K562 (cell line): ENCODE measurements around the gene NOTO. TPM values are rescaled to one million over a fixed set of nuclear protein-coding genes. Genes with fewer than 3 reads are reported as not detected.
A peak's percentile ranks its signal among the peaks of the same experiment; 100 is the strongest.

Experiments
- AFF4 ChIP-seq: sonication (generic); formaldehyde crosslinking; IDR thresholded peaks from 2 replicates; pipeline ENCODE4 v1.8.0; 2023; ENCODE audit warnings: mild to moderate bottlenecking, missing genetic modification reagents
- ARID4B ChIP-seq: sonication (generic); formaldehyde crosslinking; IDR thresholded peaks from 2 replicates; pipeline ENCODE4 v1.8.0; 2022; ENCODE audit warnings: mild to moderate bottlenecking, missing genetic modification reagents
- ETS1 ChIP-seq: conservative IDR thresholded peaks from 2 replicates; pipeline ENCODE4 v1.6.1; 2011; ENCODE audit warnings: low read depth, mild to moderate bottlenecking, low read length; ENCODE audit not compliant: control insufficient read depth
- FIP1L1 ChIP-seq: fragments of 200-400 bp; formaldehyde crosslinking; IDR thresholded peaks from 2 replicates; pipeline ENCODE4 v1.6.1; 2018; ENCODE audit warnings: mild to moderate bottlenecking, low read depth, low read length; ENCODE audit not compliant: poor library complexity, severe bottlenecking
- GTF2E2 ChIP-seq: fragments of 200-800 bp; sonication (Bioruptor generic); IDR thresholded peaks from 2 replicates; pipeline ENCODE4 v1.6.1; 2016; ENCODE audit warnings: missing genetic modification characterization, missing compliant biosample characterization
- HDAC2 ChIP-seq: fragments of 450-650 bp; IDR thresholded peaks from 2 replicates; pipeline ENCODE4 v1.6.1; 2016; ENCODE audit warnings: mild to moderate bottlenecking
- KLF1 ChIP-seq: fragments of 450-650 bp; IDR thresholded peaks from 2 replicates; pipeline ENCODE4 v1.6.1; 2016; ENCODE audit warnings: missing genetic modification characterization, missing compliant biosample characterization
- MYC ChIP-seq, 2 experiments: fragments of 250-450 bp in 1 of 2; sonication (Bioruptor Pico) in 1 of 2; IDR thresholded peaks; 2 replicates each; pipeline versions ENCODE4 v1.5.1 to v1.6.1; 2012 to 2021; ENCODE audit warnings: low read depth in 2 of 2, borderline replicate concordance in 1 of 2, improper control_type of control experiment in 1 of 2, low read length in 1 of 2, mild to moderate bottlenecking in 1 of 2, moderate library complexity in 1 of 2
- NRF1 ChIP-seq, 2 experiments: fragments of 450-650 bp; IDR thresholded peaks in 1 of 2; conservative IDR thresholded peaks in 1 of 2; 2 replicates each; pipeline ENCODE4 v1.6.1; 2014; ENCODE audit warnings: mild to moderate bottlenecking in 2 of 2
- PHF8 ChIP-seq: fragments of 200-600 bp; sonication (generic); IDR thresholded peaks from 2 replicates; pipeline ENCODE4 v1.6.1; 2012; ENCODE audit warnings: mixed run types, mild to moderate bottlenecking, inconsistent platforms, low read length, moderate library complexity, borderline replicate concordance
- SRF ChIP-seq, 2 experiments: fragments of 250-450, 450-650 bp in 1 of 2; sonication (Bioruptor Pico) in 1 of 2; sonication (generic) in 1 of 2; formaldehyde crosslinking; IDR thresholded peaks; 2 replicates each; pipeline versions ENCODE4 v1.5.0 to v1.5.1; 2020 to 2022; ENCODE audit warnings: mild to moderate bottlenecking in 1 of 2, missing genetic modification reagents in 1 of 2
- TAF1 ChIP-seq: IDR thresholded peaks from 2 replicates; pipeline ENCODE4 v1.6.1; 2011; ENCODE audit warnings: mild to moderate bottlenecking, low read length, moderate library complexity; ENCODE audit not compliant: insufficient read depth, control insufficient read depth, severe bottlenecking; ENCODE audit errors: extremely low read depth
- ZBTB2 ChIP-seq: fragments of 450-650 bp; IDR thresholded peaks from 2 replicates; pipeline ENCODE4 v1.6.1; 2016; ENCODE audit warnings: antibody characterized with exemption
- polyA plus RNA-seq, 8 experiments: library from polyadenylated mRNA; depleted of rRNA in 4 of 8; stranded (reverse) in 5 of 8; unstranded in 3 of 8; fragments of >200 nt; fragmentation: Nextera tagmentation in 2 of 8; fragmentation: Illumina TruSeq in 1 of 8; extraction: Ambion mirVana in 2 of 8; extraction: Trizol in 1 of 8; gene quantifications; 2 replicates each; pipeline versions ENCODE4 v1.2.1 to v1.2.3, GENCODE V29; 2011 to 2014; ENCODE audit warnings: inconsistent platforms in 1 of 8, missing spikeins in 1 of 8
- total RNA-seq, 7 experiments: library from RNA; depleted of rRNA in 6 of 7; stranded (reverse); fragments of >200 nt in 6 of 7; fragmentation: Illumina TruSeq in 2 of 7; extraction: Trizol in 2 of 7; gene quantifications; 2 replicates each; pipeline versions ENCODE4 v1.2.1 to v1.2.3, GENCODE V29; 2011 to 2021; ENCODE audit warnings: low replicate concordance in 1 of 7

NOTO gene
- total and polyA plus RNA-seq, 9 of the 15 experiments (the other 6 are each of a cell fraction or from before 2014, with no cell fraction given) = not detected

GRCh38 chr2:73214120-73215035, 12.0 kb downstream of the NOTO start, which contains the start of gene SMYD5 (continued):
- TF ChIP-seq ARID4B (CRISPR knock-in tag) = peak; percentile 100
- peak; percentile 79; the same call in 1 of the 2 replicates for TF ChIP-seq KLF1 (tag)
- peak; percentile 82 to 86 for TF ChIP-seq NRF1 (conservative IDR thresholded peaks at IDR 0.05 in 1 of 2, IDR thresholded peaks at IDR 0.05 in 1 of 2)
- TF ChIP-seq AFF4 = 0 out of 2 replicates have a peak, but pooled peaks have one; percentile 13
- TF ChIP-seq SRF (CRISPR knock-in tag; IDR thresholded peaks at IDR 0.05) = 0 out of 4 replicates have a peak, but pooled peaks of 1 of the 2 experiments have one; percentile 68
- peak; percentile 51 for TF ChIP-seq FIP1L1
- peak; percentile 97 for TF ChIP-seq HDAC2
- peak; percentile 79; the same call in 1 of the 2 replicates for TF ChIP-seq PHF8
- TF ChIP-seq MYC (IDR thresholded peaks at IDR 0.05; ENCODE audit: low read depth, low read length) = peak; percentile 97
- TF ChIP-seq MYC (CRISPR knock-in tag; IDR thresholded peaks at IDR 0.05; ENCODE audit: borderline replicate concordance, low read depth) = peak; percentile 95; the same call in 1 of the 2 replicates
- TF ChIP-seq TAF1 = peak; percentile 72
- TF ChIP-seq ZBTB2 = peak; percentile 8; the same call in 1 of the 2 replicates
- peak; percentile 94 for TF ChIP-seq ETS1
- TF ChIP-seq GTF2E2 (tag) = peak; percentile 43; the same call in 1 of the 2 replicates
